Epithelial cell of proximal tubule (primary cell): ENCODE results near the gene NKX3-2. TPM values are rescaled to one million over a fixed set of nuclear protein-coding genes. Genes with fewer than 3 reads are reported as not detected.

Experiments used
- DNase-seq: peaks from one replicate; pipeline ENCODE4 v3.0.0-alpha.2; 2011; ENCODE audit warnings: low read depth
- H3K4me3 ChIP-seq: 2 replicates; pipeline ENCODE4 v1.5.1; 2011; ENCODE audit warnings: low read depth, mild to moderate bottlenecking, low read length
- total RNA-seq: library from RNA; depleted of rRNA; stranded (reverse); fragments of >200 nt; gene quantifications from 2 replicates; pipeline ENCODE4 v1.2.3, GENCODE V29; 2015
- TF ChIP-seq, protein P1 (sequence below): conservative IDR thresholded peaks from 2 replicates; pipeline ENCODE4 v1.5.1; 2012; ENCODE audit warnings: low read depth, mild to moderate bottlenecking, low read length

NKX3-2 gene
- not detected in 2 replicates for total RNA-seq

DNA sequence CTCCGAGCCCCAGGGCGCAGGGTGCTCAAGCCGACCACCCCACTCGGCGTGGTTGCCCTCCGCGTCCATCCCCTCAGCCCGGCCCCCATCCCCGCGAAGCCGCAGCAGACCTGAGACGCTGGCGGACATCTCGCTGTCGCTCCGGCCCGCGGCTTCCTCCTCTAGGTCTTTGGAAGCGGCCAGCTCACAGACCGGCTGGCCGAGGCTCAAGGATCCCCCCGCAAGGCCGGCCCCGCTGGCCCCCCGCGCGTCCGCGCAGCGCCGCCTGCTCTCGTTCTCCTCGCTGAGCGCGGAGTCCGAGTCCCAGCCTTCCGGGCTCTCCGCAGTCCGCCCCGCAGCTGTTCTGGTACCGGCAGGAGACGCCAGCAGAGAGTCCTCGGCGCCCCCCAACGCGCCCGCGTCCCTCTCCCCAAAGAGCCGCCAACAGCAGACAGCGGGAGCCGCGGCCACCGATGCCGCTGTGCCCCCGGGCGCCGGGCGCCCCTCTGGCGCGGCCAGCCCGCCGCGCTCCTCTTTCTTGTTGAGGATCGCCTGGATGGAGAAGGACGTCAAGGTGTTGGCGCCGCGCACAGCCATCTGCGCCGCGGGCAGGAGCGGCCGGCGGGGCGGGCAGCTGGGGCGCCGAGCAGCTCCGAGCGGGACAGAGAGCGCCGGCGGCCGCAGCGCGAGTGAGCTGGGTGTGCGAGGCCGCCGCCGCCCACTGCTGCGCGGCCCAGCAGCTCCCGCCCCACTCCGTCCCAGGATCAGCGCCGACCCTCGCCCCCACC, at the start of gene NKX3-2:
NKX3-2 (minus strand) TSS at position 670 of the 767 bp plus-strand sequence; CDS start at position 576, 94 bp downstream.
- no peak for DNase-seq
- H3K4me3 ChIP-seq, result peak within 1 kb of the TSS; percentile 69
- TF ChIP-seq, protein P1, sequence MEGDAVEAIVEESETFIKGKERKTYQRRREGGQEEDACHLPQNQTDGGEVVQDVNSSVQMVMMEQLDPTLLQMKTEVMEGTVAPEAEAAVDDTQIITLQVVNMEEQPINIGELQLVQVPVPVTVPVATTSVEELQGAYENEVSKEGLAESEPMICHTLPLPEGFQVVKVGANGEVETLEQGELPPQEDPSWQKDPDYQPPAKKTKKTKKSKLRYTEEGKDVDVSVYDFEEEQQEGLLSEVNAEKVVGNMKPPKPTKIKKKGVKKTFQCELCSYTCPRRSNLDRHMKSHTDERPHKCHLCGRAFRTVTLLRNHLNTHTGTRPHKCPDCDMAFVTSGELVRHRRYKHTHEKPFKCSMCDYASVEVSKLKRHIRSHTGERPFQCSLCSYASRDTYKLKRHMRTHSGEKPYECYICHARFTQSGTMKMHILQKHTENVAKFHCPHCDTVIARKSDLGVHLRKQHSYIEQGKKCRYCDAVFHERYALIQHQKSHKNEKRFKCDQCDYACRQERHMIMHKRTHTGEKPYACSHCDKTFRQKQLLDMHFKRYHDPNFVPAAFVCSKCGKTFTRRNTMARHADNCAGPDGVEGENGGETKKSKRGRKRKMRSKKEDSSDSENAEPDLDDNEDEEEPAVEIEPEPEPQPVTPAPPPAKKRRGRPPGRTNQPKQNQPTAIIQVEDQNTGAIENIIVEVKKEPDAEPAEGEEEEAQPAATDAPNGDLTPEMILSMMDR, result no peak

DNA sequence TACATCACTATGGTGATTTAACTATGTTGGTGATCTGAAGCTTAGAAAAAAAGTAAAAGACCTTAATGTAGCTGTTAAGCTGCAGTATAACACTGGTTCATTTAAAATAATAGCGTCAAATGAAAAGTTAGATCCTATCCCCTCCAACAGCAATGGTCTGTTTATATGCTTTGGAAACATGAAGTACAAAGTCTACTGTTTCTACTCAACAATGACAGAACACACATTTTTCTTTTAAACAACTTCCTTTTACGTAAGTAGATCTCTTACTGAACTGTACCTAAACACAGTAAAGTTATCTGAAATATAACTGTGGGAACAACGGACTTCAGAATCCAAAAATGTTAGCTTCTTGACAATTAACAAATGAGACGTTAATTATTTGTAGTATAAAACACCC, 47.9 kb upstream of the NKX3-2 start:
- DNase-seq, result no peak
- no peak overlapping the region for H3K4me3 ChIP-seq
- TF ChIP-seq, protein P1, result no peak

- no peak for DNase-seq
- TF ChIP-seq, protein P1, result no peak
- H3K4me3 ChIP-seq, result no peak overlapping the region
These were observed 46.5 kb upstream of the NKX3-2 start for GRCh38 chr4:13590766-13591165.

- TF ChIP-seq, protein P1, result no peak
- H3K4me3 ChIP-seq, result no peak overlapping the region
These were observed 44.6 kb upstream of the NKX3-2 start for GRCh38 chr4:13588954-13589353.

DNA sequence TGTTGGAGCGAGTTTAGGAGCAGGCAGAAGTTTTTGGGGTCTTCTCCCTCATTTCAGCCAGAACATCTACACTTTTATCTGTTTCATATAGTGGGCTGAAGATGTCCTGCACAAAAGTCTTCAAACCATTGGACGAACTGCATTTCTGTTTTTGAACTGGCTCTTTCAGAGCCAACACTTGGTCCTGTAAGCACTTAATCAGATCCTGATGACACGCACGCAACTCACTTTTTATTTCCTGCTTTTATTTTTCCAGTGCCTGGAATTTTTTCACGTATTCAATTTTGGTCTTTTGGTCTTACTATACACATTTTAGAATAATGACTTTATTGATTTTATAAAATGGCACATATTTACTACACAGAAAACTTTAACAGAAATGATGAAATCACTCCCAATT, 40.2 kb upstream of the NKX3-2 start:
- DNase-seq, result no peak
- TF ChIP-seq, protein P1, result no peak
- no peak overlapping the region for H3K4me3 ChIP-seq

More at GRCh38 chr4:13588954-13589353, 44.6 kb upstream of the NKX3-2 start:
- DNase-seq, result no peak

DNA sequence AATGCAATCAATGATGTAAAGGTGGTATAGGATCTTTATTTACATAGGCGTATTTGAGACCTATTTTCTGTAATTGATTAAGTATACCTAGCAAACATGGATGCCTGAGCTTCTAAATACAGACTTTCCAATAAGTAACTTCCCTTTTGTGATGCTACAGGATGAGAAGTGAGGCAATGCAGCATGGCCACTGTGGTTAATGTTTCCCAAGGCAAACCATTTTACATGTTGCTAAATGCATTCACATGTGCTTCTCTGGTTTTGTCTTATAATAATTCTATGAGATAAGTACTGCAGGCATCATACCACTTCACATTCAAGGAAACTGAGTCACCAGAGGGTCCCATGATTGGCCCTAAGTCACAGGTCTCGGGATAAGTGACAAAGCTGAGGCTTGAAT, 35.7 kb upstream of the NKX3-2 start:
- TF ChIP-seq, protein P1, result no peak
- H3K4me3 ChIP-seq, result no peak overlapping the region
- DNase-seq, result no peak

- H3K4me3 ChIP-seq, result no peak overlapping the region
- TF ChIP-seq, protein P1, result no peak
- no peak for DNase-seq
These were observed 33.4 kb upstream of the NKX3-2 start for GRCh38 chr4:13577660-13578059.
